Inflammatory macrophage (primary cell): ENCODE measurements around the gene KHDC1.
"Not testable (repeated sequence)": the region's sequence is repeated elsewhere in the genome, so short reads cannot be mapped to it uniquely, and the experiment has no call there.

Source experiments
- DNase-seq, 2 donors: peaks; one replicate each; pipeline ENCODE4 v3.0.0-alpha.2; 2020 to 2022
- total RNA-seq, 18 experiments: gene quantifications; one replicate each; lab custom pipeline; 2026; ENCODE audit warnings: mixed read lengths in 6 of 18, inconsistent platforms in 2 of 18; lab: John Stamatoyannopoulos, UW

The KHDC1 gene
- 0 to 0.28 (median 0.07) reads per million in 18 experiments for total RNA-seq

DNA sequence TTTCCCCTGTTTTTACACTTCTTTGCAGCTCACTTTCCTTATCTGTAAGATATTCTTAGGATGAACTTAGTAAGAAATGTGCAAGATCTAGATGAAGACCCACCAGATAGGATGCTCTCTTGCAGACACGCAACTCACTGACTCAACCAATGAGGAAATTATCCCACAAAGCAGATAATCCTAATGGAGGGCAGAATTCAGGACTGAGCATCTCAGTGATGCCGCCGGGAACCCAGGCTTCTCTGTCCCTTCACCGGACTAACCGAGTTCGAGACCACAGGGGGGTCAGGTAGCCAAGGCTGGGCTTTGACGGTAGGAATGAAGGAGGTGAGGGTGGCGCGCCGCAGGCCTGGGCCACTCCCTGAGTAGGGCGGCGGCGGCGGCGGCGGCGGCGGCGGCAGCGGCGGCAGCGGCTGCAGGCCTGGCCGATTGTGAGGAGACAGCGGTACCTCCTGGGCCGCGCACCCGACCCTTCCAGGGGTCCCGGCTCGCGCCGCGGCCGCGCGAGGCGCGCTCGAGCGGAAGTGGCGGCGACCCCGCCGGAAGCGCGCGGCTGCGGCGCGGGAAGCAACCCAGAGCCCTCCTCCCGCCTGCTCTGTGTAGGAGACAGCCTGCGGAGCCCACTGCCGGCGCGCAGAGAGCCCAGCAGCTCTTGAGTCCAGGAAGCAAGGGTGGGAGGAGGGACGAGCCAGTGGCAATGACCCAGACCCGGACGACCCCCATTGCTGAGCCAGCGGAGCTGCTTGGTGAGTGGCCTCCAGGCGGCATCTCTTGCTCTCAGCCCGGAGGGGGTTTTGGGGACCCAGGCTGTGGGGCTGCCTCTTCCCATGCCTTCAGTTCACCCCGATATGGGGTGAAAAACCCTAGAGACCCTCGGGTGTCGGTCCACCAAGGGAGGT is at the start of gene KHDC1:
KHDC1 (minus strand) TSS at position 526 of the 899 bp plus-strand sequence. CDS start 20,679 bp downstream, outside the sequence.
- DNase-seq, result peak in 1 of 2 donors; percentile 30

- not testable (repeated sequence) for DNase-seq
These were observed 47.5 kb upstream of the KHDC1 start for GRCh38 chr6:73310503-73310845.

DNA sequence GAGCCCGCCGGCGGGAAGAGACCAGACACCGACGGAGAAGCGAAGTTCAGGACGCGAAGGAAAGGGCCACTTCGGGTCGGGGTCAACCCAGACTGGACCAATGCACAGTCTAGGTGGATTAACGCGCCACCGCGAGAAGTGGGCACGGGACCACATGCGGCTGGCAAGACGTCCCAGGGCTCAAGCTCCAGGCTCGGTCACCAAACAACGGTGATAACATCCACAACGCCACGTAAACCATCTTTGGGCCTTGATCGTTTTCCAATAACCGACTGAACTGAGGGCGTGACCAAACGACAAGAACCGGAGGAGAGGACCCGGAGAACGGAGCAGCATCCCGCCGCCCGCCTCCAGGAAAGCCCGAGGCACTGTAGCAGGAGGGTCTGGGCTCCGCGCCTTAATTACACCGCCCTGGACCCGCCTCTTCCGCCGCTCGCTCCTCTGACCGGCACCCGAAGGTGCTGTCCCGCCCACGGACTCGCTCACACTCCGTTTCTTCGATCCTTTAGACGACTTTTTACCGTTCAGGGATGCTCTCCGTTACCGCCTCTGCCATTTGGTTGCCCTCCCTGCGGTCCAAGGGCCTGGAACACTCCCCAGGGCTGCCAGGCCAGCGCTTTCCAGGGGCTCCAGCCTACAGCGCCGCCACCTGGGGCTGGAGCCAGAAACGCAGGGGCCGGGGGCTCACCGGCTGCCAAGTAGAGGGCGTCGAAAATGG is 46.9 kb upstream of the KHDC1 start:
- DNase-seq, result no peak

GRCh38 chr6:73309535-73309784 is 46.5 kb upstream of the KHDC1 start:
- no peak for DNase-seq

GRCh38 chr6:73308712-73309534 is 45.9 kb upstream of the KHDC1 start:
- no peak for DNase-seq

GRCh38 chr6:73303773-73304172 is 40.8 kb upstream of the KHDC1 start:
- not testable (repeated sequence) for DNase-seq

- DNase-seq, result no peak
These were observed 39.3 kb upstream of the KHDC1 start for GRCh38 chr6:73302339-73302738.

- no peak for DNase-seq
These were observed 36.4 kb upstream of the KHDC1 start for GRCh38 chr6:73299151-73299971.

DNA sequence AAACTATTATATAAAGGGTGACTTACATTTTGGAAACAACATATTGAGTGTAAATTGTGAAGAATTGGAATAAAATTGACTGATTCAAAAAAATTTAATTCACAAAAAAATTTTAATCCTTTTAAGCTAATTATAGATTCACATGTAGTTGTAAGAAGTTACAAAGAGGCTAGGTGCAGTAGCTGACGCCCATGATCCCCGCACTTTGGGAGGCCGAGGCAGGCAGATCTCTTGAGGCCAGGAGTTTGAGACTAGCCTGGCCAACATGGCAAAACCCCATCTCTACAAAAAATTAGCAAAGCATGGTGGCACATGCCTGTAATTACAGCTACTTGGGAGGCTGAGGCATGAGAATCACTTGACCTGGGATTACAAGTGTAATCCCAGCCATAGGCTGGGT is 30.3 kb upstream of the KHDC1 start:
- no peak for DNase-seq

DNA sequence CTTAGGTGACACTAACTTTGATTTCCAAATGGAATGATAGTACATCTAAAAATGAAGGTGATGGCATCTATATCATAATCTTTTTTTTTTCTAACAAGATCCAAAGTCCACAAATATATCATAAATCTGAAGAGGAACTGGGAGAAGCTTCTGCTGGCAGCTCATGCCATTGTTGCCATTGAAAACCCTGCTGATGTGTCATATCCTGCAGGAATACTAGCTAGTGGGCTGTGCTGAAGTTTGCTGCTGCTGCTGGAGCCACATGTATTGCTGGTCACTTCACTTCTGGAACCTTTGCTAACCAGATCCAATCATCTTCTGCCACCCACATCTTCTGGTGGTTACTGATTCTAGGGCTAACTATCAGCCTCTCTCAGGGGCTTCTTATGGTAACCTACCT is 27.4 kb upstream of the KHDC1 start:
- DNase-seq, result no peak

- no peak for DNase-seq
These were observed 23.8 kb upstream of the KHDC1 start for GRCh38 chr6:73286752-73287151.

- peak; percentile 41 to 43 for DNase-seq
These were observed 22.8 kb upstream of the KHDC1 start for GRCh38 chr6:73285674-73286283.

GRCh38 chr6:73282871-73283270 is 19.9 kb upstream of the KHDC1 start:
- DNase-seq, result no peak

- DNase-seq, result not testable (repeated sequence)
These were observed 18.7 kb upstream of the KHDC1 start for GRCh38 chr6:73281684-73282083.

DNA sequence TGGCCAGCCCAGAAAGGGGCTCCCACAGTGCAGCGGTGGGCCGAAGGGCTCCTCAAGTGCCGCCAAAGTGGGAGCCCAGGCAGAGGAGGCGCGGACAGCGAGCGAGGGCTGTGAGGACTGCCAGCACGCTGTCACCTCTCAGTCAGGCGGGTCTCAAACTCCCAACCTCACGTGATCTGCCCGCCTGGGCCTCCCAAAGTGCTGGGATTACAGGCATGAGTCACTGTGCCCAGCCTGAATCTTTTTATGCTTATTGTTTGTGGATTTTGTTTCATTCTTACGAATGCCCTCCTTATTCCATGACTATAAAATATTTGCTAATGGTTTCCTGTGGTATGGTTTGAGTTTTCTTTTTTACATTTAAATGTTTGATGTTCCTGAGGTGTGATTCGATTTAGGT is 6.3 kb upstream of the KHDC1 start:
- DNase-seq, result not testable (repeated sequence)

GRCh38 chr6:73268896-73269295 is 5.9 kb upstream of the KHDC1 start:
- DNase-seq, result not testable (repeated sequence)

DNA sequence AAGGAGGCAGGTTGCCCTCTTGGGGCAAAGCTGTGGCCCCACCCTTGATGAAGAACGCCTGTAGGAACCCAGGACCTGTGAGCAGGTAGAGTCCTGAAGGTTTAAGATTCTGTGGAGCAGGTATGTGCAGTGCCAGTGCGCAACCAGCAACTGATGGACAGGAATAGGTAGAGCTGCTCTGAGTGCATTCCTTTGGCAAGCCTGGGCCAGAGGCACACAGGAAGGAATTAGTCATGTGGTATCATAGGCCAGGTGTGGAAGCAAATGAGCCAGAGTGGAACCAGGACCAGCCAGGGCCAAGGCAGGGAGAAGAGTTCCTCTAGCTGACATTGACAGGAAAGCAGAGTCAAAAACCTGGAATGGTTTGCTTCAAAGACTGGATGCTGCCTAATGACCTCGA is 1.4 kb upstream of the KHDC1 start:
- DNase-seq, result no peak

DNA sequence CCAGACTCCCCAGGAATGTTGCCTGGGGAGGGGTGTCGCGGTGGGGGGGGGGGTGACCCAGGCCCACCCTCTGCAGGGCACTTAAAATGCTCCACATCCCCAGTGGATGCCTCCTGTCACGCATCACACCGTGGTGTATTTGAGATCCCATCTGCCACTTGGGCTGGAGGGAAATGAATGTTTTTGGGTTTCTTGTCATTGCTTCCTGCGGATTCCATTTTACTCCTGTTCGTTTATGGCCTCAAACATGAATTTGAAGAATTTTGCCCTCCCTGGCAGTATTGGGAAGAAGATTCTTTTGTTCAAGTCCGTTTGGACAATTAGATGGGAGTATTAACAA is 544 bp upstream of the KHDC1 start:
- no peak for DNase-seq

DNA sequence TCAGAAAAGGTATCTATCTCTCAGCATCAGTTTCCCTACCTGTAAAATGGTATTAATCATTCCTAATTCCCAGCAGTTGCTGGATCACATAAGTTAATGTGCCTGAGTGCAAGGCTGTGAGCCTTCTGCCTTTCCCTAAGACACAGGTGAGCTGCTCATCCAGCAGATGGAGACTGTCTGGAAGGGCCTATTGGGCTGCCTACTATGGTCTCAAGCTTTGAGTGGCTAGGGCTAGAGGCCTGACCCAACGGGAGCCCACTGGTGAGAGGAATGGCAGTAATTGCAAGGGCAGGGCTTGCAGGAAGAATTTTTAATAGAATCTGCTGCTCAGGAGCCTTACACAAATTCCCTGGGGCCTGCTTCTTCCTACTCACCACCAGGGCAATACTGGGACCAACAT is 4.3 kb downstream of the KHDC1 start:
- no peak for DNase-seq

DNA sequence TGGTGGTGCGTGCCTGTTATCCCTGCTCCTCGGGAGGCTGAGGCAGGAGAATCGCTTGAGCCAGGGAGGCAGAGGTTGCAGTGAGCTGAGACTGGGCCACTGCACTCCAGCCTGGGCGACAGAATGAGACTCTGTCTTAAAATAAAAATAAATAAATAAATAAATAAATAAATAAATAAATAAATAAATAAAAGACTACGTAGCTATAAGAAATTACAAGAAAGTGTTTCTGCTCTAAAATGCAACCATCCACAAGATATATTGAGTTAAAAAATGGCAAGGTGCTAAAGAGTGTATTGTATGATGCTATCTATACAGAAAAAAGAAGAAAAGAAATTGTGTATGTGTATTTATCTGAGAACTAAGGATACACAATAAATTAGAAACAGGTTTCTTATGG is 8.7 kb downstream of the KHDC1 start:
- not testable (repeated sequence) for DNase-seq

DNA sequence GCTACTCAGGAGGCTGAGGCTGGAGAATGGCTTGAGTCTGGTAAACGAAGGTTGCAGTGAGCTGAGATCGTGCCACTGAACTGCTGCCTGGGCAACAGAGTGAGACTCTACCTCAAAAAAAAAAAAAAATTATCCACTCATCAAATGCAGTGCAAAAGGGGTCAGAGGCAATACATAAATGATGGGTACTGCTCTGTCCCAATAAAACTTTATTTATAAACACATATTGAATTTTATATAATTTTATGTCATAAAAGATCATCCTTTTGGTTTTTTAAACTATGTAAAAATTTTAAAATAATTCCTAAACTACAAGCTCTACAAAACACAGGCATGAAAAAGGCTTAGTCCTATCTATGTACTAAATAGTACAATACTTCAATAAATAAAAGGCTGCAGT is 10.3 kb downstream of the KHDC1 start:
- no peak for DNase-seq

- no peak for DNase-seq
These were observed 13.0 kb downstream of the KHDC1 start for GRCh38 chr6:73250016-73250415.
